ENCODE data around the gene GON7. TPM values are rescaled to one million over a fixed set of nuclear protein-coding genes. Genes with fewer than 3 reads are reported as not detected.

GON7 gene
- 10 to 100 TPM in 3 of 4 donors, 1 to 10 TPM in 1; 9.2 to 15.2 (median 10.2) TPM for total RNA-seq

- Histone ChIP-seq H3K4me3 (peak within 1 kb of the TSS; percentile 83 to 98 (median 94)), H3K27ac (peak within 1 kb of the TSS; percentile 82 to 95 (median 90)), H3K4me1 (peaks cover 0 to 52% (median 18%) of the 10 kb centered on the region in 3 donors), H3K36me3 (peaks cover 0 to 21% (median 0%) of the 10 kb centered on the region in 3 donors), H3K9me3 (no peaks in the 10 kb centered on the region), H3K27me3 (no peaks in the 10 kb centered on the region)
- intact Hi-C loops (cut with DNase I): no loop called here
- DNase-seq: peak; percentile 63
- whole genome bisulfite sequencing, 2 donors: 0% methylated on average over 12 to 34 of the region's 65 CpGs
- peak in 5 of 6 experiments; percentile 6 to 42 (median 20) for TF ChIP-seq CTCF (IDR thresholded peaks at IDR 0.05)
- peak in 3 of 4 donors; percentile 23 to 66 (median 31) for TF ChIP-seq POLR2A (IDR thresholded peaks at IDR 0.05)
Measured at GRCh38 chr14:93206793-93207467, at the start of gene GON7, which contains the start of gene UBR7. Gene GON7 (minus strand): TSS chr14:93207065. CDS start chr14:93207037, 28 bp downstream. Gene UBR7 (plus strand): TSS chr14:93207256. CDS start chr14:93207292, 36 bp downstream.

GRCh38 chr14:93249128-93249831, 42.4 kb upstream of the GON7 start:
- H3K36me3 ChIP-seq: peaks cover 6 to 98% (median 25%) of the 10 kb centered on the region in 3 donors
- H3K27ac ChIP-seq: no peak overlapping the region
- DNase-seq: no peak
- no peaks in the 10 kb centered on the region for H3K4me1 ChIP-seq
- WGBS, 2 donors: 87 to 91% methylated on average over 7 of the region's 7 CpGs
- intact Hi-C loops (cut with DNase I): no loop called here
- H3K4me3 ChIP-seq: no peak overlapping the region
- no peak for TF ChIP-seq POLR2A (IDR thresholded peaks at IDR 0.05)
- TF ChIP-seq CTCF (IDR thresholded peaks at IDR 0.05): no peak
- H3K9me3 ChIP-seq: no peaks in the 10 kb centered on the region
- H3K27me3 ChIP-seq: no peaks in the 10 kb centered on the region

- intact Hi-C loops (cut with DNase I): no loop called here
- DNase-seq: no peak
- no peaks in the 10 kb centered on the region for H3K9me3 ChIP-seq
- H3K4me3 ChIP-seq: no peak overlapping the region
- H3K27me3 ChIP-seq: no peaks in the 10 kb centered on the region
- no peaks in the 10 kb centered on the region for H3K4me1 ChIP-seq
- H3K36me3 ChIP-seq: peaks cover 6 to 98% (median 26%) of the 10 kb centered on the region in 3 donors
- no peak overlapping the region for H3K27ac ChIP-seq
- TF ChIP-seq POLR2A (IDR thresholded peaks at IDR 0.05) (no peak), CTCF (IDR thresholded peaks at IDR 0.05) (no peak)
Measured at GRCh38 chr14:93246534-93246933, 39.7 kb upstream of the GON7 start.

GRCh38 chr14:93245764-93246420, 39.0 kb upstream of the GON7 start:
- 84 to 91% methylated on average over 8 to 10 of the region's 10 CpGs for WGBS, 2 donors
- DNase-seq: no peak
- no peaks in the 10 kb centered on the region for H3K4me1 ChIP-seq
- H3K27ac ChIP-seq: no peak overlapping the region
- no peak overlapping the region for H3K4me3 ChIP-seq
- intact Hi-C loops (cut with DNase I): no loop called here
- TF ChIP-seq POLR2A (IDR thresholded peaks at IDR 0.05) (no peak), CTCF (IDR thresholded peaks at IDR 0.05) (no peak)
- peaks cover 6 to 98% (median 23%) of the 10 kb centered on the region in 3 donors for H3K36me3 ChIP-seq
- no peaks in the 10 kb centered on the region for H3K9me3 ChIP-seq
- no peaks in the 10 kb centered on the region for H3K27me3 ChIP-seq

GRCh38 chr14:93240678-93241000, 33.8 kb upstream of the GON7 start:
- Histone ChIP-seq H3K4me3 (no peak overlapping the region), H3K27me3 (no peaks in the 10 kb centered on the region), H3K4me1 (no peaks in the 10 kb centered on the region), H3K36me3 (peaks cover 2 to 60% (median 21%) of the 10 kb centered on the region in 3 donors), H3K9me3 (no peaks in the 10 kb centered on the region), H3K27ac (no peak overlapping the region)
- intact Hi-C loops (cut with DNase I): no loop called here
- TF ChIP-seq POLR2A (IDR thresholded peaks at IDR 0.05) (no peak), CTCF (IDR thresholded peaks at IDR 0.05) (no peak)
- DNase-seq: no peak
- WGBS, 2 donors: 85 to 90% methylated on average over 3 of the region's 3 CpGs
